Left forelimb (tissue), 1 donor: ENCODE results near the gene TBC1D22A.

ENCODE experiments used
- DNase-seq: peaks from one replicate; pipeline ENCODE4 v3.0.0-alpha.2; 2018; ENCODE audit warnings: low spot score

TBC1D22A gene

DNA sequence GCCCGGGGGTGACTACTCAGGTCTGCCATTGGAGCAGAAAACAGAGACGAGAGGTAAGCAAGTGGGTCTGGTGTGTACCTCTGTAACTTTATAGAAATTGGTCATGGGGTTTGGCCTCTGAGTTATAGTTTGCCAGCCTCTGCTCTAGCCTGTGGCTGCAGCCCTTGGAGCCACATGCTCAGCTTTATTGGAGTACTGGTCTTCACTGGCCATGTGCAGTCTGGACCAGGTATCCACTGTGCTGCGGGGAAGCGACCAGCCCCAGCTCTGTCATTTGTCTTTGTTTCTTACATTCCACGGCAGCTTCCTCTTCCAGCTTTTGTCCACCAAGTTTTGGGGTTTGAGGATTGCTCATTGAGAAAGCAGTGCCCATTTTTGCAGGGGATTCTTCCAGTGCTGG is 453.4 kb downstream of the TBC1D22A start:
- DNase-seq = no peak

DNA sequence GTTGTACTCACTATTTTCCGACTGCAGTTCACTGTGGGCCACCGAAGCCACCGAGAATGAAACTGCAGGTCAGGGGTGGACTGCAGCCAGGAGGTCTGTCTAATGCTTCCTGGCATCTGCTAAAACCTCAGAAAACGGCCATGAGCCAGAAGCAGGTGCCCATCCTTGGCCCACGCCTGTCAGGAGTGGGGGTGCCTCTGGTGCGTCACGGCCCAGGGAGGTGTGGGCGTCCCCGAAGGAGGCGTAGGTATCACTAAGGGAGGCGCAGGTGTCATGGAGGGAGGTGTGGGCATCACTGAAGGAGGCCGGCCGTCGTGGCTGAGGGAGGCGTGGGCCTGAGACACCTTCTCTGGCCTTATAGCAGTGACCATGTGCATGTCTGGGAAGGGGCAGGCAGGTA is 456.2 kb downstream of the TBC1D22A start:
- no peak for DNase-seq

DNA sequence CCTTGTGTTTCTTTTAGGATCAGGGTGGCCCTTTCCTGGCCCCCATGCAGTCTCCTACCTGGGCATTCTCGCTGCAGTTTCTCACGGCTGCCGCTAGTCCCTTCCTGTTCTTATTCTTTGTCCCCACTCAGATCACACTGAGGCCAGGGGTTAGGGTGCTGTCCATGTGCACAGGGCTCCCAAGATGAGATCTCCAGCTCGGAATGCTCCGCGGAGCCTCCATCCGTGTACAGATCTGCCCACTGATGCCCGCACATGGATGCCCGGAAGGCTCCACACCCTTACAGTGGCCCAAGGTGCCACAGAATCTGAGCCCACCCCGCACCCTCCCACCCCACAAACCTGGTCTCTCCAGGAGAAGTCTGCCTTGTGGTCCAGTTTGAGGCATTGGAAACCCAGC is 457.3 kb downstream of the TBC1D22A start:
- DNase-seq = no peak

DNA sequence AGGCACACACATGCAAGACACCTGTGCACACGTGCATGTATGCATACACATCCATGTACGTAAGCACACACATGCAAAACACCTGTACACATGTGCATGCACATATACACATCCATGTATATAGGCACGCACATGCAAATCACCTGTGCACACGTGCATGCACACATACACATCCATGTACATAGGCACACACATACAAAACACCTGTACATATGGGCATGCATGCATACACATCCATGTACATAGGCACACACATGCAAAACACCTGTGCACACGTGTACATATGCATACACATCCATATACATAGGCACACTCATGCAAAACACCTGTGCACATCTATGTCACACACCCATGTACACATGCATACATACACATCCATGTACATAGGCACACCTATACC is 458.3 kb downstream of the TBC1D22A start:
- no peak for DNase-seq

DNA sequence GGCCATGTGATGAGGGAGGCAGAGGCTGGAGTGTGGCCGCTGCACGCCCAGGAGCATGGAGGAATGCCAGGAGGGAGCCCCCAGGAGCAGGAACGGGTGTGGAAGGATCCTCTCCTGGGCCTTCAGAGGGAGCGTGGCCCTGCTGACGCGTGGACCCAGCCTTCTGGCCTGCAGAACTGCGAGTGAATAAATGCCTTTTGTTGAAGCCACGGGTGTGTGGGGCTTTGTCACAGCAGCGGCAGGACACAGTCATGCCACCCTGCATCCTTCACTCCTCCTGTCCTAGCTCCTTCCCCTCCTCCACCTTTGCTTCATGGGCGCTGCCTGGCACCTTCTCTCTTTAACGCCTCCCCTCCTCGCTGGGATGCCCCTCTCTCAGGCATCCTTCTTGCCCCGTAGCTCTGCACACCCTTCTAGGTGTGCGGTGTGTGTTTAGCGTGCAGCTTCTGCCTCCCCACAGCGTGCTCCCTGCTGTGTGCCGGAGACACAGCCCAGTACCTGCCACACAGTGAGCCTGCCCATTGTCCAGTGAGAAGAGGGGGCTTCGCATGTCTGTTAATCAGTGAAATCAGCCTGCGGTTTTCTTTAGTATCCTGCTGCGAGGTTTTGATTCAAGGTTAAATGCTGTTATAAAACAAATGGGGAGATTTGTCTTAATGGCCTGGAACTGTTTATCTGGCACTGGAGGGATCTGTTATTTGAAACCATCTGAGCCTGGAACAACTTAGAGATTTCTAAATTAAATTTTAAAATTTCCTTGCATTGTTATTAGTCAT is 459.6 kb downstream of the TBC1D22A start:
- no peak for DNase-seq
